Colon (tissue), 2 donors: ENCODE results near the gene CDA.
"Not testable (repeated sequence)": the region's sequence is repeated elsewhere in the genome, so short reads cannot be mapped to it uniquely, and the experiment has no call there.

Experiments used
- FAIRE-seq: peaks from 2 replicates; lab custom pipeline; 2012; peaks lifted over from hg19 to GRCh38; lab: Jason Lieb, UNC
- donor health status: control.
- donor health status: control.

CDA gene

GRCh38 chr1:20586953-20587660 lies 1.8 kb upstream of the CDA start:
- FAIRE-seq, result no peak

- no peak for FAIRE-seq
Observed at GRCh38 chr1:20587661-20588053, 1.2 kb upstream of the CDA start.

GRCh38 chr1:20589331-20590278 lies 708 bp downstream of the CDA start:
- no peak for FAIRE-seq

GRCh38 chr1:20590306-20590777 lies 1.4 kb downstream of the CDA start:
- FAIRE-seq, result no peak

GRCh38 chr1:20593756-20594155 lies 4.9 kb downstream of the CDA start:
- no peak for FAIRE-seq

GRCh38 chr1:20594746-20595145 lies 5.8 kb downstream of the CDA start:
- no peak for FAIRE-seq

- no peak for FAIRE-seq
Observed at GRCh38 chr1:20596106-20596505, 7.2 kb downstream of the CDA start.

GRCh38 chr1:20597650-20598049 lies 8.8 kb downstream of the CDA start:
- no peak for FAIRE-seq

- FAIRE-seq, result no peak
Observed at GRCh38 chr1:20600156-20600555, 11.3 kb downstream of the CDA start.

- FAIRE-seq, result no peak
Observed at GRCh38 chr1:20601129-20601825, 12.4 kb downstream of the CDA start.

GRCh38 chr1:20602851-20603450 lies 14.1 kb downstream of the CDA start:
- FAIRE-seq, result no peak

- FAIRE-seq, result no peak
Observed at GRCh38 chr1:20603504-20604464, 14.9 kb downstream of the CDA start.

- FAIRE-seq, result no peak
Observed at GRCh38 chr1:20604678-20605077, 15.8 kb downstream of the CDA start.

GRCh38 chr1:20606801-20607570 lies 18.1 kb downstream of the CDA start:
- FAIRE-seq, result not testable (repeated sequence)

GRCh38 chr1:20609541-20609940 lies 20.6 kb downstream of the CDA start:
- FAIRE-seq, result no peak

GRCh38 chr1:20610970-20611369 lies 22.1 kb downstream of the CDA start:
- FAIRE-seq, result no peak

- no peak for FAIRE-seq
Observed at GRCh38 chr1:20611652-20612051, 22.8 kb downstream of the CDA start.

- no peak for FAIRE-seq
Observed at GRCh38 chr1:20612221-20612746, 23.4 kb downstream of the CDA start.

- FAIRE-seq, result no peak
Observed at GRCh38 chr1:20614131-20614579, 25.3 kb downstream of the CDA start.
